Muscle layer of colon (tissue), 2 donors: ENCODE measurements around the gene PTP4A1.
A peak's percentile ranks its signal among the peaks of the same experiment; 100 is the strongest.

Source experiments
- H3K27ac ChIP-seq: one replicate; pipeline ENCODE4 v1.7.0; 2013; ENCODE audit warnings: low read depth, mild to moderate bottlenecking, low read length, moderate library complexity
- H3K27me3 ChIP-seq, 2 donors: one replicate each; pipeline ENCODE4 v1.7.0; 2013; ENCODE audit warnings: low read length in 2 of 2, mild to moderate bottlenecking in 2 of 2; ENCODE audit not compliant: insufficient read depth in 2 of 2, control insufficient read depth in 1 of 2
- H3K36me3 ChIP-seq: one replicate; pipeline ENCODE4 v1.7.0; 2013; ENCODE audit warnings: mild to moderate bottlenecking, low read length; ENCODE audit not compliant: insufficient read depth
- H3K4me1 ChIP-seq: one replicate; pipeline ENCODE4 v1.7.0; 2013; ENCODE audit warnings: mild to moderate bottlenecking, low read length; ENCODE audit not compliant: insufficient read depth
- H3K4me3 ChIP-seq, 2 donors: one replicate each; pipeline ENCODE4 v1.7.0; 2013; ENCODE audit warnings: low read length in 2 of 2, low read depth in 1 of 2, mild to moderate bottlenecking in 1 of 2, moderate library complexity in 1 of 2
- H3K9ac ChIP-seq: one replicate; pipeline ENCODE4 v1.7.0; 2013; ENCODE audit warnings: low read length
- H3K9me3 ChIP-seq: one replicate; pipeline ENCODE4 v1.7.0; 2013; ENCODE audit warnings: mild to moderate bottlenecking, low read length
- donor health status: abdominal sarcoma.
- donor health status: Adenocarcinoma of cecum.

PTP4A1 gene

DNA sequence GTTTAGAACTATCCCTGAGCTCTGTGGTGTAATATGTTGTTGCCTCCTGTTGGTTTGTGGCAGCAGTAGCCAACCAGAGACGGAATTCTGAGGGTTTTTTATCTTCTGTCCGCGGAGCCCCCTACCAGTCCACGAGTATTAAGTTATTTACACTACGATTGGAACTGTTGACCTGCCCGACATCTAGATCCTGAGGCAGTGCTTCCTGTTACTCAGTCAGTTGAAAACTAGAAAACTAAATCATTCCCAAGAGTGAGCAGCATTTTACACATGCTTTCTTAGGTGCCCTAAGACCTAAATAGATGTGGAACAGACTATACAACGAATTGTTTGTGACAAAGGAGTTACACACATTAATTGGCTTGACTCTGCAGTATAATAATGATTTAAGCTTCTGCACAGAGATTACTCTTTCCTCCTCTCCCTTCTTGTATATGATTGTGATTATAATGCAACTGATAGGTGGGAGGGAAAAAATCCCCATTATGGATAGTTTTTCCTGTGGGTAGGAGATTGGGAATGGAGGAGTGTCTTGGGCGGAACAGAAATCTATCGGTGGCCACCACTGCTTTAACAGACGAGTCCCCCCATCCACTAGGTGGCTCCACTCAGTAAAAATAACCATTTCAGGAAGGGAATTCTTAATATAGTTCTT lies 1.7 kb downstream of the PTP4A1 start:
- Histone ChIP-seq H3K9ac (peak overlapping the region; percentile 39), H3K36me3 (peaks cover 12% of the 10 kb centered on the region), H3K27ac (peak overlapping the region; percentile 100), H3K9me3 (no peaks in the 10 kb centered on the region), H3K4me3 (peak overlapping the region; percentile 88 to 98), H3K27me3 (no peaks in the 10 kb centered on the region), H3K4me1 (peaks cover 23% of the 10 kb centered on the region)

DNA sequence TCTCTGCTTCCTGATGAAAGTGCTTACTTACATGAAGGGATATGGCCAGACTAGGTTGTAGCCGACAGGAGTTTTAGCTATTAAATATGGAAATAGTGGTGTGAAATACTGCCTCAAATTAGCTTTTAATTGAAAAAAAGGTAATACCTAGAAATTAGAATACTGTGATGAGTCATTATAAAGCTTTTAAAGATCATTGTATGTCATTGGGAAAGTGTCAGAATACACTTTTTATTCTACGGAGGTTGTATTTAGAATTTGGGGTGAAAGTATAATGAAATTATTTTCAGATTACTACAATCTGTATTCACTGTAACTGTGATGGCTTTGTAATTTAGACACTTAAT lies 2.2 kb downstream of the PTP4A1 start:
- peak overlapping the region; percentile 100 for H3K27ac ChIP-seq
- H3K4me1 ChIP-seq: peaks cover 23% of the 10 kb centered on the region
- H3K27me3 ChIP-seq: no peaks in the 10 kb centered on the region
- H3K9me3 ChIP-seq: no peaks in the 10 kb centered on the region
- H3K36me3 ChIP-seq: peaks cover 17% of the 10 kb centered on the region
- H3K9ac ChIP-seq: no peak overlapping the region
- H3K4me3 ChIP-seq: peak overlapping the region; percentile 20 to 88

DNA sequence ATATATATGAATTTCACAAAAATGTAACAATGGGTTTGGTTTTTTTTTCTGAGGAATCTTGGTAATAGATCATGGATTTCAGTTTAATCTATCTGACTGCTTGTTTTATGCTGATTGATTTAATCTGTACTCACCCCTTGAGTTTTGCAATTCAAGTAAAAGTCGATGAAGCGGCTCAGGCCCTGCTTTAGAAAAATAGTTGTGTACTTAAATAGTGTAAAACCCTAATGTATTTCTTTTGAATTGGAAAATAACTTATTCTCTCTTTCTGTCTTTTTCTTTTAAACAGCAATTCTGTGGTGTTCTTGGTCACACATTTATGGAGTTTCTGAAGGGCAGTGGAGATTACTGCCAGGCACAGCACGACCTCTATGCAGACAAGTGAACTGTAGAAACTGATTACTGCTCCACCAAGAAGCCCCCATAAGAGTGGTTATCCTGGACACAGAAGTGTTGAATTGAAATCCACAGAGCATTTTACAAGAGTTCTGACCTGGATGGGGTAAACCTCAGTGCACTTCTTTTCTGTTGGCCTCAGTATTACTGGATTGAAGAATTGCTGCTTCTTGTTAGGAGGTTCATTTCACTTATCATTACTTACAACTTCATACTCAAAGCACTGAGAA lies 4.0 kb downstream of the PTP4A1 start:
- H3K4me3 ChIP-seq: no peak overlapping the region
- H3K9me3 ChIP-seq: no peaks in the 10 kb centered on the region
- H3K36me3 ChIP-seq: peaks cover 29% of the 10 kb centered on the region
- no peak overlapping the region for H3K27ac ChIP-seq
- peaks cover 21% of the 10 kb centered on the region for H3K4me1 ChIP-seq
- no peaks in the 10 kb centered on the region for H3K27me3 ChIP-seq
- no peak overlapping the region for H3K9ac ChIP-seq

DNA sequence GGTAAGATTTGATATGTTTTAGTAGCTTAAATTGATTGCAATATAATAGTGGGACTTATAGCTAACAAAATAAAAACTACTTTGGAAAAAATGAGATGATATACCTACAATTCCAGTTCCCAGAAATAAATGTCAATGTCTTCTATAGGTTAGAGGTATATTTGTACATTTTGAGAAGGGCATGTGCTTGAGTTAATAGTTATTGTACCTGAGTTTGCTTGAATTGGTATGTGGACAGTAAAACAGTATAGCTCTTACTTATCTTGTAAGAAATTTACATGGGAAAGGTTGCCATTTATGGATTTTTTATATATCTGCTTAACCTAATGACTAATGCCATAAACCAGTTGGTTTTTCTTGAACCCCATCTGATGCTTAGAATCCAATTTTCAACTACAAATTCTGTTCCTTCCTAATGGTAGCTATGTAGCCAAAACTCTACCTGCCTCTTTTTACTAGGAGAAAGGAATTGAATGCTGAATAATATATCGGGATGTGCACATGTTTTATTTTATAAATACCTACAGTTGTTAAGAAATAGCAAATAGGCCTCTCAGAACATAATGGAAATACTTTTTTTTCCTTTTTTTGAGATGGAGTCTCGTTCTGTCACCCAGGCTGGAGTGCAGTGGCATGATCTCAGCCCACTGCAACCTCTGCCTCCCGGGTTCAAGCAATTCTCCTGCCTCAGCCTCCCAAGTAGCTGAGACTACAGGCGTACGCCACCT lies 4.9 kb downstream of the PTP4A1 start:
- H3K9ac ChIP-seq: no peak overlapping the region
- H3K4me1 ChIP-seq: peaks cover 14% of the 10 kb centered on the region
- H3K9me3 ChIP-seq: no peaks in the 10 kb centered on the region
- H3K27me3 ChIP-seq: no peaks in the 10 kb centered on the region
- peaks cover 29% of the 10 kb centered on the region for H3K36me3 ChIP-seq
- no peak overlapping the region for H3K4me3 ChIP-seq
- H3K27ac ChIP-seq: no peak overlapping the region

DNA sequence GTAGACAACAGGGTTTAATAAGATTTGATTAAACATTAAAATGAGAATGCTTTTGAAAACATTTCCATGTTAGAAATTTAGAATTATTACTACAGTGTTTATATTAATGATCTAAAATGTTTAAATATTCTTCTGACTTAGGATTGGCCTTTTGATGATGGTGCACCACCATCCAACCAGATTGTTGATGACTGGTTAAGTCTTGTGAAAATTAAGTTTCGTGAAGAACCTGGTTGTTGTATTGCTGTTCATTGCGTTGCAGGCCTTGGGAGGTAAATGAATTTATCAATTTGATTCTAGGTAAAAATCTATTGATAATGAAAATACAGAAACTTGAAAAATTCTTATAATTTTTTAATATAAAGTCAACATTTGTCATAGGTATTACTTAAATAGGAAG lies 6.5 kb downstream of the PTP4A1 start:
- Histone ChIP-seq H3K27me3 (no peaks in the 10 kb centered on the region), H3K27ac (no peak overlapping the region), H3K9ac (no peak overlapping the region), H3K36me3 (peaks cover 38% of the 10 kb centered on the region), H3K4me3 (no peak overlapping the region), H3K9me3 (no peaks in the 10 kb centered on the region), H3K4me1 (peaks cover 14% of the 10 kb centered on the region)

DNA sequence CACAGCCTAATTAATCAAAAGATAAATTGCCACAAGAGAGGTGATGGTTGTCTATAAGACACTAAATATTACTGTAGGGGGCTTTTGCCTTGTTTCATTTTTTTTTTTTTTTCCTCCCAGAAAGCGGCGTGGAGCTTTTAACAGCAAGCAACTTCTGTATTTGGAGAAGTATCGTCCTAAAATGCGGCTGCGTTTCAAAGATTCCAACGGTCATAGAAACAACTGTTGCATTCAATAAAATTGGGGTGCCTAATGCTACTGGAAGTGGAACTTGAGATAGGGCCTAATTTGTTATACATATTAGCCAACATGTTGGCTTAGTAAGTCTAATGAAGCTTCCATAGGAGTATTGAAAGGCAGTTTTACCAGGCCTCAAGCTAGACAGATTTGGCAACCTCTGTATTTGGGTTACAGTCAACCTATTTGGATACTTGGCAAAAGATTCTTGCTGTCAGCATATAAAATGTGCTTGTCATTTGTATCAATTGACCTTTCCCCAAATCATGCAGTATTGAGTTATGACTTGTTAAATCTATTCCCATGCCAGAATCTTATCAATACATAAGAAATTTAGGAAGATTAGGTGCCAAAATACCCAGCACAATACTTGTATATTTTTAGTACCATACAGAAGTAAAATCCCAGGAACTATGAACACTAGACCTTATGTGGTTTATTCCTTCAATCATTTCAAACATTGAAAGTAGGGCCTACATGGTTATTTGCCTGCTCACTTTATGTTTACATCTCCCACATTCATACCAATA lies 7.8 kb downstream of the PTP4A1 start:
- H3K9ac ChIP-seq: no peak overlapping the region
- H3K9me3 ChIP-seq: no peaks in the 10 kb centered on the region
- no peak overlapping the region for H3K4me3 ChIP-seq
- peaks cover 38% of the 10 kb centered on the region for H3K36me3 ChIP-seq
- no peaks in the 10 kb centered on the region for H3K27me3 ChIP-seq
- H3K27ac ChIP-seq: no peak overlapping the region
- peaks cover 4% of the 10 kb centered on the region for H3K4me1 ChIP-seq

DNA sequence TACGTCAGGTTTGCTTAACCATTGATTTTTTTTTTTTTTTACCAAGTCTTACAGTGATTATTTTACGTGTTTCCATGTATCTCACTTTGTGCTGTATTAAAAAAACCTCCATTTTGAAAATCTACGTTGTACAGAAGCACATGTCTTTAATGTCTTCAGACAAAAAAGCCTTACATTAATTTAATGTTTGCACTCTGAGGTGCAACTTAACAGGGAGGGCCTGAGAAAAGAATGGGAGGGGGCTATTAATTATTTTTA lies 8.4 kb downstream of the PTP4A1 start:
- Histone ChIP-seq H3K36me3 (peaks cover 38% of the 10 kb centered on the region), H3K27ac (no peak overlapping the region), H3K27me3 (no peaks in the 10 kb centered on the region), H3K9me3 (no peaks in the 10 kb centered on the region), H3K4me1 (no peaks in the 10 kb centered on the region), H3K9ac (no peak overlapping the region), H3K4me3 (no peak overlapping the region)

DNA sequence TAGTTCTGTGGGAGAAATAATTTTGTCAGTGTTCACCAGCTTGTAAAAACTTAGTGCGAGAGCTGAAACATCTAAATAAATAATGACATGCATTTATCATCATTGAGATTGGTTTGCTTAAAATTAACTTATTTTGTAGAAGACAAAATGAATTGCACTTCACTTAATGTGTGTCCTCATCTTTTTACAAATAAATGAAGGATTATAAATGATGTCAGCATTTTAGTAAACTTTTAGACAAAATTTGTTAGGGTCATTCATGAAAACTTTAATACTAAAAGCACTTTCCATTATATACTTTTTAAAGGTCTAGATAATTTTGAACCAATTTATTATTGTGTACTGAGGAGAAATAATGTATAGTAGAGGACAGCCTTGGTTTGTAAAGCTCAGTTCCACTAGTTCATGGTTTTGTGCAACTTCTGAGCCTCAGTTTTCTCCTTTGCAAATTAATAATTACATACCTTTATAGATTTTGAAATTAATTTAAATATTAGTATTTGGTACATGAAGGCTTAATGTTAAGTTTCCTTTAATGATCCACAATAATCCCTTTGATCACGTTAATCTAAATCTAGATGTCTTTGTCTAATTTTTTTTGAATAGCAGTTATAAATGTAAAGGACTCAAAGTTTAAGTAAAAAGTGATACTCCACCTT lies 9.2 kb downstream of the PTP4A1 start:
- peaks cover 36% of the 10 kb centered on the region for H3K36me3 ChIP-seq

DNA sequence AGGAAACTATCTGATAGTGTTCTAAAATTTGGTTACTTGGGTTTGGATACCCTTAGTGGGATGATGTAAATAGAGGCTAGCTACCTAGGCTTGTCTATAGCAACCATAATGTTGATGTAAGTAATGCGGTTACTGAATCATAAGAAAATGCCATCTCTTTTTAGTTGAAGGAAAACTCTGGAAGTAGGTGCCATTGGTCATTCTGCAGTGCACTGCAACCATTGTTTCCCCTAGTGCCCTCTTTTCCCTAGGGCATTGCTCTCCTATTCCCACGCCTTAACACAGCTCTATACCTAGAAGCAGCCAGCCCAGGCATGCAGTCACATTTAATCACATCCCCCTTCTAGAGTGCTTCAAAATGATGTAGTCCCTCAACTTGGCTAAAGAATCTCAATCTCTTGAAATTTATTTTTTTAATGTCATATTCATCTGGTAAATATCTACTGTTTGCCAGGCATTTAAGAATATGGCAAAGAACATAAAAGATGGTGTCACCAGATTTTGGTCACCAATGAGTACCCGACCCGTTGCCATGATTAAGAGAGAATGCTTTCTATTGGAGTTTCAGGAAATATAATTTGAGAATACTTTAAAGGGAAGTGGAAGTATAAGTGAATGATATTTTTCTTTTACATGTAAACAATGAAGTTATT lies 10.4 kb downstream of the PTP4A1 start:
- Histone ChIP-seq H3K9ac (no peak overlapping the region), H3K9me3 (no peaks in the 10 kb centered on the region), H3K36me3 (peaks cover 27% of the 10 kb centered on the region), H3K27me3 (no peaks in the 10 kb centered on the region), H3K4me1 (no peaks in the 10 kb centered on the region), H3K4me3 (no peak overlapping the region), H3K27ac (no peak overlapping the region)

More for the DNA sequence above, 9.2 kb downstream of the PTP4A1 start:
- Histone ChIP-seq H3K4me3 (no peak overlapping the region), H3K27me3 (no peaks in the 10 kb centered on the region), H3K9ac (no peak overlapping the region), H3K4me1 (no peaks in the 10 kb centered on the region), H3K9me3 (no peaks in the 10 kb centered on the region), H3K27ac (no peak overlapping the region)

DNA sequence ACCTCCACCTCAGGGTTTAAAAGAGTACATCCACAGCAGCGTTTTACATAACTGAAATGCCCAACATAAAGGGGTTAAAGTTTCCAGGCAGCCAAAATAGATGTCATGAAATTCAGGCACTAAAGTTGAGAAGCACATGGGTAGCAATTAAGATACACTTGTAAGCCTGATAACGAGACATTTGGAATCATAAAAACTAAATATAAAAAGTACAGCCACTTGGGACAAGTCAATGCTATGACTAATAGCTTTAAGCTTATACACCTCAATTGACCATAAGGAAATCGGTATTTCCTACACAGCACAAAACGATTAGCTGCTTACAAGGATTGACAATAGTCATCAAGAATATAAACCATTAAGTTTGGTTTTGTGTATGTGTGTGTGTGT lies 11.8 kb downstream of the PTP4A1 start:
- no peak overlapping the region for H3K27ac ChIP-seq

DNA sequence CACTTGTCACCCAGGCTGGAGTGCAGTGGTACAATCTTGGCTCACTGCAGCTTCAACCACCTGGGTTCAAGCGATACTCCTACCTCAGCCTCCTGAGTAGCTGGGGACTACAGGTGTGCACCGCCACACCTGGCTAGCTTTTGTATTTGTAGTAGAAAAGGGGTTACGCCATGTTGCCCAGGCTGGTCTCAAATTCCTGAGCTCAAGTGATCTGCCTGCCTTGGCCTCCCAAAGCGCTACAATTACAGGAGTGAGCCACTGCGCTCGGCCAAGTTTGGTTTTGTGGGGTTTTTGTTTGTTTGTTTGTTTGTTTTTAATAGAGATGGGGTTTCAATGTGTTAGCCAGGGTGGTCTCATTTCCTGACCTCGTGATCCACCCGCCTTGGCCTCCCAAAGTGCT lies 12.3 kb downstream of the PTP4A1 start:
- Histone ChIP-seq H3K4me1 (no peaks in the 10 kb centered on the region), H3K27me3 (no peaks in the 10 kb centered on the region), H3K27ac (no peak overlapping the region), H3K36me3 (peaks cover 21% of the 10 kb centered on the region), H3K9ac (no peak overlapping the region), H3K9me3 (no peaks in the 10 kb centered on the region), H3K4me3 (no peak overlapping the region)

More for the DNA sequence above, 11.8 kb downstream of the PTP4A1 start:
- Histone ChIP-seq H3K4me1 (no peaks in the 10 kb centered on the region), H3K4me3 (no peak overlapping the region), H3K36me3 (peaks cover 25% of the 10 kb centered on the region), H3K9ac (no peak overlapping the region), H3K27me3 (no peaks in the 10 kb centered on the region), H3K9me3 (no peaks in the 10 kb centered on the region)
